Astrocyte of the spinal cord (primary cell): ENCODE results near the gene GTSF1L.

Experiments
- DNase-seq: peaks from one replicate; pipeline ENCODE4 v3.0.0; 2011; ENCODE audit warnings: low read depth, low spot score
- H3K4me3 ChIP-seq: 2 replicates; pipeline ENCODE4 v1.5.1; 2011; ENCODE audit warnings: low read depth, mild to moderate bottlenecking, low read length, moderate library complexity
- CTCF ChIP-seq: IDR thresholded peaks from 2 replicates; pipeline ENCODE4 v1.5.1; 2012; ENCODE audit warnings: low read depth, mild to moderate bottlenecking, low read length, inconsistent platforms
- in situ Hi-C: cut with HindIII; loops from 2 replicates; pipeline ENCODE4 v1.10.0; 2017; ENCODE audit warnings: low sequenced_read_pairs

GTSF1L gene

GRCh38 chr20:43746344-43747137, 19.7 kb upstream of the GTSF1L start:
- no peak overlapping the region for H3K4me3 ChIP-seq
- in situ Hi-C loops, result no loop called here
- DNase-seq, result no peak
- TF ChIP-seq CTCF, result no peak

GRCh38 chr20:43744966-43745730, 18.3 kb upstream of the GTSF1L start:
- no peak for TF ChIP-seq CTCF
- no peak overlapping the region for H3K4me3 ChIP-seq
- in situ Hi-C loops, result no loop called here
- no peak for DNase-seq

- no peak for TF ChIP-seq CTCF
- in situ Hi-C loops, result no loop called here
- H3K4me3 ChIP-seq, result no peak overlapping the region
- no peak for DNase-seq
Measured at GRCh38 chr20:43744151-43744611, 17.4 kb upstream of the GTSF1L start.

- in situ Hi-C loops, result no loop called here
- no peak for DNase-seq
- H3K4me3 ChIP-seq, result no peak overlapping the region
- TF ChIP-seq CTCF, result no peak
Measured at GRCh38 chr20:43740642-43741041, 13.8 kb upstream of the GTSF1L start.

- no peak overlapping the region for H3K4me3 ChIP-seq
- DNase-seq, result no peak
- no peak for TF ChIP-seq CTCF
- in situ Hi-C loops, result no loop called here
Measured at GRCh38 chr20:43739148-43739749, 12.4 kb upstream of the GTSF1L start.

GRCh38 chr20:43737925-43738324, 11.1 kb upstream of the GTSF1L start:
- DNase-seq, result no peak
- in situ Hi-C loops, result no loop called here
- no peak overlapping the region for H3K4me3 ChIP-seq
- TF ChIP-seq CTCF, result no peak
